GM15510 (cell line): ENCODE results near the gene ABHD11.

Experiments
- POLR2A ChIP-seq: IDR thresholded peaks from 3 replicates; pipeline ENCODE4 v1.6.1; 2011; ENCODE audit warnings: borderline replicate concordance; ENCODE audit not compliant: insufficient read length; ENCODE audit errors: extremely low read depth

The ABHD11 gene

GRCh38 chr7:73734619-73735527 lies 3.7 kb downstream of the ABHD11 start:
- TF ChIP-seq POLR2A = peak; percentile 26

- TF ChIP-seq POLR2A = no peak
Observed at GRCh38 chr7:73732397-73732796, 6.2 kb downstream of the ABHD11 start.

GRCh38 chr7:73730485-73730884 lies 8.1 kb downstream of the ABHD11 start:
- TF ChIP-seq POLR2A = no peak

GRCh38 chr7:73728551-73728950 lies 10.1 kb downstream of the ABHD11 start:
- no peak for TF ChIP-seq POLR2A

- no peak for TF ChIP-seq POLR2A
Observed at GRCh38 chr7:73727952-73728351, 10.7 kb downstream of the ABHD11 start.

- TF ChIP-seq POLR2A = no peak
Observed at GRCh38 chr7:73726083-73726466, 12.5 kb downstream of the ABHD11 start.

GRCh38 chr7:73723813-73724212 lies 14.8 kb downstream of the ABHD11 start:
- TF ChIP-seq POLR2A = no peak

GRCh38 chr7:73722785-73723184 lies 15.8 kb downstream of the ABHD11 start:
- no peak for TF ChIP-seq POLR2A

- no peak for TF ChIP-seq POLR2A
Observed at GRCh38 chr7:73721377-73721817, 17.2 kb downstream of the ABHD11 start.

- TF ChIP-seq POLR2A = no peak
Observed at GRCh38 chr7:73719806-73720169, 18.8 kb downstream of the ABHD11 start.

- TF ChIP-seq POLR2A = peak; percentile 61
Observed at GRCh38 chr7:73718905-73719805, 19.4 kb downstream of the ABHD11 start, which contains the start of gene STX1A. STX1A (minus strand) TSS chr7:73719669; CDS start chr7:73719631, 38 bp downstream.

GRCh38 chr7:73718438-73718881 lies 20.1 kb downstream of the ABHD11 start:
- no peak for TF ChIP-seq POLR2A

GRCh38 chr7:73717991-73718405 lies 20.6 kb downstream of the ABHD11 start:
- TF ChIP-seq POLR2A = no peak

GRCh38 chr7:73717025-73717807 lies 21.4 kb downstream of the ABHD11 start:
- no peak for TF ChIP-seq POLR2A
